HepG2 (cell line): ENCODE measurements around the gene DNAJC10. TPM values are rescaled to one million over a fixed set of nuclear protein-coding genes. Genes with fewer than 3 reads are reported as not detected.

Experiments
- ATAC-seq: fragments of 200-7000 bp; cut with Tn5 transposase; 3 replicates; pipeline ENCODE4 v1.9.1; 2020; ENCODE audit warnings: mild to moderate bottlenecking, moderate library complexity
- BruUV-seq: library from RNA; stranded (reverse); fragments of 400-500 nt; replicated peaks from 2 replicates; lab custom pipeline; 2021; lab: Mats Ljungman, UMichigan
- CTCF ChIA-PET: fragments of 300-600 bp; formaldehyde crosslinking; extraction: SDS; loops from one replicate; lab custom pipeline; 2021; ENCODE audit warnings: low total read pairs, inconsistent platforms, low intra/inter-chr PET ratio; lab: Yijun Ruan, JAX
- POLR2A ChIA-PET: fragments of 350-600 bp; sonication (Branson Sonifier 250); formaldehyde crosslinking; loops from one replicate; lab custom pipeline; 2020; ENCODE audit warnings: antibody characterized with exemption, inconsistent platforms; lab: Yijun Ruan, JAX
- DNase-seq: peaks from one replicate; pipeline ENCODE4 v3.0.0-alpha.2; 2015; ENCODE audit warnings: low spot score
- FAIRE-seq: peaks from 3 replicates; lab custom pipeline; 2011; peaks lifted over from hg19 to GRCh38; lab: Jason Lieb, UNC
- H2AFZ ChIP-seq: one replicate; pipeline ENCODE4 v1.6.1; 2011; ENCODE audit warnings: low read length, inconsistent platforms
- H3K27ac ChIP-seq: fragments of 300-600 bp; 3 replicates; pipeline ENCODE4 v1.8.0; 2011; ENCODE audit warnings: mixed run types, mild to moderate bottlenecking, mixed read lengths, low read length, inconsistent platforms; ENCODE audit not compliant: insufficient read depth; ENCODE audit errors: extremely low read length
- H3K27me3 ChIP-seq, 2 experiments: fragments of 200-600 bp in 1 of 2; 2 replicates in 1 of 2; 3 replicates in 1 of 2; pipeline versions ENCODE4 v1.6.0 to v1.8.0; 2011; ENCODE audit warnings: low read length in 2 of 2, mild to moderate bottlenecking in 2 of 2, moderate library complexity in 2 of 2, inconsistent platforms in 1 of 2; ENCODE audit not compliant: insufficient read depth in 2 of 2, control insufficient read depth in 1 of 2
- H3K36me3 ChIP-seq, 2 experiments: fragments of 200-600 bp in 1 of 2; replicated peaks in 1 of 2; 2 replicates in 1 of 2; 3 replicates in 1 of 2; pipeline versions ENCODE4 v1.5.1 to v1.8.0; 2011; ENCODE audit warnings: low read length in 2 of 2, inconsistent platforms in 1 of 2; ENCODE audit not compliant: insufficient read depth in 2 of 2, control insufficient read depth in 1 of 2
- H3K4me1 ChIP-seq: 2 replicates; pipeline ENCODE4 v1.5.1; 2012; ENCODE audit warnings: low read length, inconsistent platforms; ENCODE audit not compliant: insufficient read depth
- H3K4me2 ChIP-seq: 2 replicates; pipeline ENCODE4 v1.6.0; 2011; ENCODE audit warnings: low read depth, low read length, inconsistent platforms
- H3K4me3 ChIP-seq, 3 experiments: fragments of 200-600 bp in 1 of 3; sonication (generic), shearing (Covaris generic) in 1 of 3; replicated peaks in 1 of 3; 2 replicates each; pipeline ENCODE4 v1.5.1; 2011 to 2016; ENCODE audit warnings: low read length in 3 of 3, inconsistent platforms in 2 of 3, low read depth in 2 of 3, mild to moderate bottlenecking in 2 of 3, control low read depth in 1 of 3, mixed read lengths in 1 of 3; ENCODE audit not compliant: insufficient read depth in 1 of 3
- H3K79me2 ChIP-seq: one replicate; pipeline ENCODE4 v1.6.1; 2011; ENCODE audit warnings: low read length, inconsistent platforms; ENCODE audit not compliant: insufficient read depth
- H3K9ac ChIP-seq: 2 replicates; pipeline ENCODE4 v1.6.0; 2011; ENCODE audit warnings: mild to moderate bottlenecking, low read depth, low read length, inconsistent platforms; ENCODE audit not compliant: insufficient read depth
- H3K9me3 ChIP-seq: 2 replicates; pipeline ENCODE4 v1.5.1; 2012; ENCODE audit warnings: mild to moderate bottlenecking, low read length
- H4K20me1 ChIP-seq: 2 replicates; pipeline ENCODE4 v1.6.0; 2011; ENCODE audit warnings: inconsistent platforms, mild to moderate bottlenecking, low read length, moderate library complexity; ENCODE audit not compliant: insufficient read depth
- KDM3A ChIP-seq: IDR thresholded peaks from 2 replicates; pipeline ENCODE4 v1.6.1; 2018; ENCODE audit warnings: low read depth, missing compliant biosample characterization
- SAP130 ChIP-seq: IDR thresholded peaks from 2 replicates; pipeline ENCODE4 v1.6.1; 2016; ENCODE audit warnings: low read depth
- SKI ChIP-seq: fragments of 450-650 bp; IDR thresholded peaks from one replicate; pipeline ENCODE4 v1.6.1; 2018; ENCODE audit warnings: mild to moderate bottlenecking; ENCODE audit not compliant: partially characterized antibody
- SMC3 ChIP-seq: IDR thresholded peaks from 2 replicates; pipeline ENCODE4 v1.6.1; 2011; ENCODE audit warnings: low read length, improper control_type of control experiment
- STAG1 ChIP-seq: sonication (generic); formaldehyde crosslinking; IDR thresholded peaks from 2 replicates; pipeline ENCODE4 v1.4.0; 2020; ENCODE audit warnings: missing genetic modification reagents
- TCF12 ChIP-seq, 2 experiments: fragments of 450-650 bp in 1 of 2; sonication (generic) in 1 of 2; formaldehyde crosslinking in 1 of 2; IDR thresholded peaks; 2 replicates each; pipeline versions ENCODE4 v1.6.1 to v1.8.0; 2017 to 2022; ENCODE audit warnings: antibody characterized with exemption in 1 of 2, mild to moderate bottlenecking in 1 of 2, missing genetic modification reagents in 1 of 2, moderate library complexity in 1 of 2
- TP53 ChIP-seq: sonication (generic); formaldehyde crosslinking; conservative IDR thresholded peaks from 2 replicates; pipeline ENCODE4 v1.4.0; 2020; ENCODE audit warnings: missing genetic modification reagents
- ZC3H4 ChIP-seq: sonication (generic); formaldehyde crosslinking; IDR thresholded peaks from 2 replicates; pipeline ENCODE4 v1.4.0; 2020; ENCODE audit warnings: missing genetic modification reagents, borderline replicate concordance
- ZNF138 ChIP-seq: sonication (generic); formaldehyde crosslinking; IDR thresholded peaks from 2 replicates; pipeline ENCODE4 v1.5.0; 2020; ENCODE audit warnings: mild to moderate bottlenecking, low read depth, missing genetic modification reagents
- ZNF234 ChIP-seq: sonication (generic); formaldehyde crosslinking; conservative IDR thresholded peaks from 2 replicates; pipeline ENCODE4 v1.5.1; 2020; ENCODE audit warnings: mild to moderate bottlenecking, missing genetic modification reagents
- ZNF335 ChIP-seq: sonication (generic); formaldehyde crosslinking; IDR thresholded peaks from 2 replicates; pipeline ENCODE4 v1.4.0; 2020; ENCODE audit warnings: missing genetic modification reagents
- ZNF768 ChIP-seq: sonication (generic); formaldehyde crosslinking; IDR thresholded peaks from 2 replicates; pipeline ENCODE4 v1.4.0; 2020; ENCODE audit warnings: missing genetic modification reagents
- WGBS: methylation state at CpG from one replicate; pipeline ENCODE4 v1.1.6; 2017; ENCODE audit warnings: low lambda C conversion rate; 5-methylcytosine and 5-hydroxymethylcytosine counted together
- in situ Hi-C: cut with HindIII; loops from 2 replicates; pipeline ENCODE4 v1.10.0; 2017; ENCODE audit warnings: low pct_unique_long_range_greater_than_20kb; ENCODE audit not compliant: extremely low pct_ligation_motif_present
- intact Hi-C: fragments of 100-400 bp; cut with micrococcal nuclease; formaldehyde crosslinking; loops from one replicate; pipeline ENCODE4 v1.10.0; 2022; ENCODE audit not compliant: unreplicated experiment
- polyA plus RNA-seq, 8 experiments: library from polyadenylated mRNA; depleted of rRNA in 3 of 8; stranded (reverse) in 7 of 8; unstranded in 1 of 8; fragments of >200 nt; fragmentation: Illumina TruSeq in 4 of 8; extraction: Trizol in 4 of 8; gene quantifications; 2 replicates each; pipeline versions ENCODE4 v1.2.1 to v1.2.3, GENCODE V29; 2011 to 2016; ENCODE audit warnings: low read depth in 4 of 8, missing spikeins in 1 of 8, mixed read lengths in 1 of 8; ENCODE audit not compliant: insufficient read depth in 1 of 8
- total RNA-seq, 5 experiments: library from RNA; depleted of rRNA; stranded (reverse); fragments of >200 nt; fragmentation: Illumina TruSeq; extraction: Trizol; gene quantifications; 2 replicates each; pipeline ENCODE4 v1.2.3, GENCODE V29; 2016; ENCODE audit warnings: low read depth in 1 of 5
- TF ChIP-seq, protein P1 (sequence below): sonication (generic); formaldehyde crosslinking; IDR thresholded peaks from 2 replicates; pipeline ENCODE4 v1.4.0; 2020; ENCODE audit warnings: missing genetic modification reagents, mild to moderate bottlenecking, borderline replicate concordance
- TF ChIP-seq, protein P2 (sequence below): sonication (generic); formaldehyde crosslinking; IDR thresholded peaks from 2 replicates; pipeline ENCODE4; 2020; ENCODE audit warnings: missing genetic modification reagents, mild to moderate bottlenecking, borderline replicate concordance
- TF ChIP-seq, protein P3 (sequence below): sonication (generic); formaldehyde crosslinking; IDR thresholded peaks from 2 replicates; pipeline ENCODE4 v1.4.0; 2020; ENCODE audit warnings: mild to moderate bottlenecking, missing genetic modification reagents
- TF ChIP-seq, protein P4 (sequence below): sonication (generic); formaldehyde crosslinking; IDR thresholded peaks from 2 replicates; pipeline ENCODE4 v1.8.0; 2022; ENCODE audit warnings: missing genetic modification reagents, mild to moderate bottlenecking, inconsistent platforms, borderline replicate concordance

The DNAJC10 gene
- total and polyA plus RNA-seq, 2 of the 13 experiments (the other 11 are each of a cell fraction or from before 2014, with no cell fraction given) = 44.1 to 178 TPM

DNA sequence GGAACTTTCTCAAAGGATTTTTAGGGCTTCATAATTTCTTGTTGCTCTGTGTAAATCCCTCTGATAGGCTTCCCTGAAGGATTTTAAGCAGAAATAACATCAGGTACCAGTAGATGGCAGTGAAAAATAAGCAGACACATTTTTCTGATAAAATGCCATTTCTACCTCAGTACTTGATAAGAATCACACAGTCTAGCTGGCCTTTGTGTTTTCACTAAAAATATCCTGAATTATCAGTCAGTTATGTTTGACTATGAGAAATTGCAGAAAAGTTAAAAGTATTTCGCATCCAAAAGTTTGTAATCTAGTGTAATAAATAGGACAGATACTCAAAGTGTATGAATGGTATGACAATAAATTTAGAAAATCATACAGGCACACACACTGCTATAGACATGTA is 68.7 kb downstream of the DNAJC10 start (continued):
- TF ChIP-seq TP53 (CRISPR knock-in tag) = no peak
- no peak for TF ChIP-seq ZNF335
- TF ChIP-seq, protein P1, sequence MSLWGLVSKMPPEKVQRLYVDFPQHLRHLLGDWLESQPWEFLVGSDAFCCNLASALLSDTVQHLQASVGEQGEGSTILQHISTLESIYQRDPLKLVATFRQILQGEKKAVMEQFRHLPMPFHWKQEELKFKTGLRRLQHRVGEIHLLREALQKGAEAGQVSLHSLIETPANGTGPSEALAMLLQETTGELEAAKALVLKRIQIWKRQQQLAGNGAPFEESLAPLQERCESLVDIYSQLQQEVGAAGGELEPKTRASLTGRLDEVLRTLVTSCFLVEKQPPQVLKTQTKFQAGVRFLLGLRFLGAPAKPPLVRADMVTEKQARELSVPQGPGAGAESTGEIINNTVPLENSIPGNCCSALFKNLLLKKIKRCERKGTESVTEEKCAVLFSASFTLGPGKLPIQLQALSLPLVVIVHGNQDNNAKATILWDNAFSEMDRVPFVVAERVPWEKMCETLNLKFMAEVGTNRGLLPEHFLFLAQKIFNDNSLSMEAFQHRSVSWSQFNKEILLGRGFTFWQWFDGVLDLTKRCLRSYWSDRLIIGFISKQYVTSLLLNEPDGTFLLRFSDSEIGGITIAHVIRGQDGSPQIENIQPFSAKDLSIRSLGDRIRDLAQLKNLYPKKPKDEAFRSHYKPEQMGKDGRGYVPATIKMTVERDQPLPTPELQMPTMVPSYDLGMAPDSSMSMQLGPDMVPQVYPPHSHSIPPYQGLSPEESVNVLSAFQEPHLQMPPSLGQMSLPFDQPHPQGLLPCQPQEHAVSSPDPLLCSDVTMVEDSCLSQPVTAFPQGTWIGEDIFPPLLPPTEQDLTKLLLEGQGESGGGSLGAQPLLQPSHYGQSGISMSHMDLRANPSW (CRISPR knock-in tag) = 0 out of 2 replicates have a peak, but pooled peaks have one; percentile 50
- peak; percentile 82 for TF ChIP-seq STAG1 (CRISPR knock-in tag)
- TF ChIP-seq, protein P2, sequence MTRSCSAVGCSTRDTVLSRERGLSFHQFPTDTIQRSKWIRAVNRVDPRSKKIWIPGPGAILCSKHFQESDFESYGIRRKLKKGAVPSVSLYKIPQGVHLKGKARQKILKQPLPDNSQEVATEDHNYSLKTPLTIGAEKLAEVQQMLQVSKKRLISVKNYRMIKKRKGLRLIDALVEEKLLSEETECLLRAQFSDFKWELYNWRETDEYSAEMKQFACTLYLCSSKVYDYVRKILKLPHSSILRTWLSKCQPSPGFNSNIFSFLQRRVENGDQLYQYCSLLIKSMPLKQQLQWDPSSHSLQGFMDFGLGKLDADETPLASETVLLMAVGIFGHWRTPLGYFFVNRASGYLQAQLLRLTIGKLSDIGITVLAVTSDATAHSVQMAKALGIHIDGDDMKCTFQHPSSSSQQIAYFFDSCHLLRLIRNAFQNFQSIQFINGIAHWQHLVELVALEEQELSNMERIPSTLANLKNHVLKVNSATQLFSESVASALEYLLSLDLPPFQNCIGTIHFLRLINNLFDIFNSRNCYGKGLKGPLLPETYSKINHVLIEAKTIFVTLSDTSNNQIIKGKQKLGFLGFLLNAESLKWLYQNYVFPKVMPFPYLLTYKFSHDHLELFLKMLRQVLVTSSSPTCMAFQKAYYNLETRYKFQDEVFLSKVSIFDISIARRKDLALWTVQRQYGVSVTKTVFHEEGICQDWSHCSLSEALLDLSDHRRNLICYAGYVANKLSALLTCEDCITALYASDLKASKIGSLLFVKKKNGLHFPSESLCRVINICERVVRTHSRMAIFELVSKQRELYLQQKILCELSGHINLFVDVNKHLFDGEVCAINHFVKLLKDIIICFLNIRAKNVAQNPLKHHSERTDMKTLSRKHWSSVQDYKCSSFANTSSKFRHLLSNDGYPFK = no peak
- no peak for TF ChIP-seq SAP130 (CRISPR knock-in tag)
- TF ChIP-seq ZNF138 (CRISPR knock-in tag) = no peak
- no peak for TF ChIP-seq ZNF234 (CRISPR knock-in tag)

DNA sequence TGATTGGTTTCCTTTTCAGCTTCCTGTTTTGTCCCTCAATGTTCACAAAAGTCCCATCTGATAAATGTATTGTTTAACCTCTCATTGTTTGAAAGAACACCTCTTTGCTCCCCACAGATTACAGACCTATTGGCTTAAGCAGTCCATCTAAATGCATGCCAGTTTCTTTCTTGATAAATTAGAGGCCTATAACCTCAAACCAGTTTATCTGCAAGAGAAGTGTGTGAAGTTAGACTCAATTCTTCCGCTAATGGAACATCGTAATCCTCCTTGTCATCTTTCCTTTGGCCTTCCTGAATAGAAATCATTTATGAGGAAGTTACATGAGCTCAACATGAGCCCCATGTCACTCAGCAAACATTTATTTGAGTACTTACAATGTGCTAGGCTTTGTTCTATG is 76.4 kb downstream of the DNAJC10 start:
- 96% methylated on average over 2 of the region's 2 CpGs for WGBS
- Histone ChIP-seq H3K27me3 (no peaks in the 10 kb centered on the region), H3K27ac (no peak overlapping the region), H3K36me3 (no peaks in the 10 kb centered on the region), H2AFZ (no peak overlapping the region), H3K4me1 (no peaks in the 10 kb centered on the region), H3K9me3 (no peaks in the 10 kb centered on the region), H4K20me1 (no peaks in the 10 kb centered on the region), H3K4me2 (no peak overlapping the region), H3K4me3 (no peak overlapping the region), H3K79me2 (no peaks in the 10 kb centered on the region), H3K9ac (no peak overlapping the region)
- no peak for DNase-seq
- TF ChIP-seq SMC3 (no peak), SKI (no peak), ZC3H4 (CRISPR knock-in tag) (no peak), TCF12 (IDR thresholded peaks at IDR 0.05) (no peak), TCF12 (CRISPR knock-in tag; IDR thresholded peaks at IDR 0.05) (0 out of 2 replicates have a peak, but pooled peaks have one; percentile 30), KDM3A (CRISPR knock-in tag) (no peak), ZNF768 (CRISPR knock-in tag) (no peak)
- TF ChIP-seq, protein P3, sequence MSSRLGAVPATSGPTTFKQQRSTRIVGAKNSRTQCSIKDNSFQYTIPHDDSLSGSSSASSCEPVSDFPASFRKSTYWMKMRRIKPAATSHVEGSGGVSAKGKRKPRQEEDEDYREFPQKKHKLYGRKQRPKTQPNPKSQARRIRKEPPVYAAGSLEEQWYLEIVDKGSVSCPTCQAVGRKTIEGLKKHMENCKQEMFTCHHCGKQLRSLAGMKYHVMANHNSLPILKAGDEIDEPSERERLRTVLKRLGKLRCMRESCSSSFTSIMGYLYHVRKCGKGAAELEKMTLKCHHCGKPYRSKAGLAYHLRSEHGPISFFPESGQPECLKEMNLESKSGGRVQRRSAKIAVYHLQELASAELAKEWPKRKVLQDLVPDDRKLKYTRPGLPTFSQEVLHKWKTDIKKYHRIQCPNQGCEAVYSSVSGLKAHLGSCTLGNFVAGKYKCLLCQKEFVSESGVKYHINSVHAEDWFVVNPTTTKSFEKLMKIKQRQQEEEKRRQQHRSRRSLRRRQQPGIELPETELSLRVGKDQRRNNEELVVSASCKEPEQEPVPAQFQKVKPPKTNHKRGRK (CRISPR knock-in tag) = no peak
- TF ChIP-seq, protein P4, sequence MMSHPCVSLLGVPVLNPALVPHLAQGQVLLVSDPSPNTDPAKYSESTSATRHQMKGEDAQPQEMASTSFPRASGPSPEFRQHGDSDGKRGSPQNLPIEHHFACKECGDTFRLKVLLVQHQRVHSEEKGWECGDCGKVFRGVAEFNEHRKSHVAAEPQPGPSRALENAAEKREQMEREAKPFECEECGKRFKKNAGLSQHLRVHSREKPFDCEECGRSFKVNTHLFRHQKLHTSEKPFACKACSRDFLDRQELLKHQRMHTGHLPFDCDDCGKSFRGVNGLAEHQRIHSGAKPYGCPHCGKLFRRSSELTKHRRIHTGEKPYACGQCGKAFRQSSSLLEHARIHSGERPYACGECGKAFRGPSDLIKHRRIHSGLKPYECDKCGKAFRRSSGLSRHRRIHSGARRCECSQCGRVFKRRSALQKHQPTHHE (CRISPR knock-in tag) = no peak
- ATAC-seq = no peak
- BruUV-seq = no TSS peak
- ChIA-PET POLR2A (no interaction called here), CTCF (no interaction called here)
- intact Hi-C loops (no loop called here), in situ Hi-C loops (no loop called here)
- FAIRE-seq = no peak
